ENCODE data around the gene CCL23. TPM values are rescaled to one million over a fixed set of nuclear protein-coding genes. Genes with fewer than 3 reads are reported as not detected.
A peak's percentile ranks its signal among the peaks of the same experiment; 100 is the strongest.

CCL23 gene
- total RNA-seq, 1 experiment from 2014 or later = not detected

- DNase-seq (ENCODE audit: low read depth) = peak; percentile 58
These were observed 48.0 kb downstream of the CCL23 start for GRCh38 chr17:35969558-35970380.

GRCh38 chr17:35968520-35969054 is 49.2 kb downstream of the CCL23 start:
- no peak for DNase-seq (ENCODE audit: low read depth)

GRCh38 chr17:35965272-35965671 is 52.5 kb downstream of the CCL23 start:
- DNase-seq (ENCODE audit: low read depth) = no peak

- no peak for DNase-seq (ENCODE audit: low read depth)
These were observed 54.1 kb downstream of the CCL23 start for GRCh38 chr17:35963663-35964062.

Other genes with a start within 250 kb of the CCL23 start
- gene MMP28, start 222.3 kb downstream of the CCL23 start, total RNA-seq (2014; rRNA removed; shearing (Covaris generic)) = not detected in 2 replicates
- gene TAF15, start 208.5 kb downstream of the CCL23 start, total RNA-seq (2014; rRNA removed; shearing (Covaris generic)) = 14.0 and 15.3 TPM in 2 replicates
- not detected in 2 replicates for gene HEATR9, start 149.1 kb downstream of the CCL23 start, total RNA-seq (2014; rRNA removed; shearing (Covaris generic))
- 2.7 and 4.0 TPM in 2 replicates for gene CCL5, start 137.6 kb downstream of the CCL23 start, total RNA-seq (2014; rRNA removed; shearing (Covaris generic))
- 0.96 and 2.4 TPM in 2 replicates for gene RDM1, start 87.2 kb downstream of the CCL23 start, total RNA-seq (2014; rRNA removed; shearing (Covaris generic))
- gene LYZL6, start 74.3 kb downstream of the CCL23 start, total RNA-seq (2014; rRNA removed; shearing (Covaris generic)) = not detected in 2 replicates
- gene CCL16, start 36.5 kb downstream of the CCL23 start, total RNA-seq (2014; rRNA removed; shearing (Covaris generic)) = not detected in 2 replicates
- gene CCL14, start 31.2 kb downstream of the CCL23 start, total RNA-seq (2014; rRNA removed; shearing (Covaris generic)) = not detected in 2 replicates
- not detected in 2 replicates for gene CCL15, start 16.4 kb downstream of the CCL23 start, total RNA-seq (2014; rRNA removed; shearing (Covaris generic))
- not detected in 2 replicates for gene CCL18, start 46.3 kb upstream of the CCL23 start, total RNA-seq (2014; rRNA removed; shearing (Covaris generic))
- 0.96 TPM in 1 of 2 replicates, not detected in the other for gene CCL3, start 72.2 kb upstream of the CCL23 start, total RNA-seq (2014; rRNA removed; shearing (Covaris generic))
- gene CCL4, start 85.9 kb upstream of the CCL23 start, total RNA-seq (2014; rRNA removed; shearing (Covaris generic)) = not detected in 2 replicates
- 1.1 TPM in 1 of 2 replicates, not detected in the other for gene TBC1D3B, start 158.7 kb upstream of the CCL23 start, total RNA-seq (2014; rRNA removed; shearing (Covaris generic))
- 0.60 TPM in 1 of 2 replicates, not detected in the other for gene CCL3L1, start 178.8 kb upstream of the CCL23 start, total RNA-seq (2014; rRNA removed; shearing (Covaris generic))
- gene CCL4L2, start 193.1 kb upstream of the CCL23 start, total RNA-seq (2014; rRNA removed; shearing (Covaris generic)) = not detected in 2 replicates
- gene TBC1D3I, start 246.6 kb upstream of the CCL23 start, total RNA-seq (2014; rRNA removed; shearing (Covaris generic)) = 0.29 TPM in 1 of 2 replicates, not detected in the other

All from RPMI7951 (cell line).